Testis (tissue), 2 donors: ENCODE measurements around the gene GNLY.

Experiments used
- CTCF ChIP-seq, 3 experiments: fragments of 450-650 bp in 2 of 3; fragments of 200-600 bp in 1 of 3; sonication (generic) in 1 of 3; IDR thresholded peaks; one replicate each; pipeline ENCODE4 v1.5.1; 2016 to 2019; ENCODE audit warnings: antibody characterized with exemption in 3 of 3, mild to moderate bottlenecking in 2 of 3, moderate library complexity in 1 of 3
- POLR2A ChIP-seq: fragments of 450-650 bp; IDR thresholded peaks from one replicate; pipeline ENCODE4 v1.6.1; 2017; ENCODE audit warnings: antibody characterized with exemption, mild to moderate bottlenecking, moderate library complexity

GRCh38 chr2:85729825-85730510, 35.8 kb downstream of the GNLY start:
- TF ChIP-seq CTCF (IDR thresholded peaks at IDR 0.05): no peak
- no peak for TF ChIP-seq POLR2A
